ENCODE measurements around the gene AZI2. TPM values are rescaled to one million over a fixed set of nuclear protein-coding genes. Genes with fewer than 3 reads are reported as not detected.

The AZI2 gene
- total and polyA plus RNA-seq, 2 experiments from 2014 or later: 45.4 to 55.3 TPM

GRCh38 chr3:28326458-28326926 is 22.1 kb downstream of the AZI2 start:
- H3K79me2 ChIP-seq: no peaks in the 10 kb centered on the region
- H3K4me3 ChIP-seq: no peak overlapping the region
- no peaks in the 10 kb centered on the region for H3K27me3 ChIP-seq
- H3K9me3 ChIP-seq (ENCODE audit: low read depth): no peaks in the 10 kb centered on the region
- no peaks in the 10 kb centered on the region for H3K36me3 ChIP-seq (replicated peaks; ENCODE audit: insufficient read depth, low read depth)
- H4K20me1 ChIP-seq (ENCODE audit: insufficient read depth, poor library complexity, severe bottlenecking): no peaks in the 10 kb centered on the region
- H3K9me2 ChIP-seq (replicated peaks; ENCODE audit: insufficient read depth): no peaks in the 10 kb centered on the region
- H3K4me1 ChIP-seq (ENCODE audit: insufficient read depth): no peaks in the 10 kb centered on the region
- H3K27ac ChIP-seq: no peak overlapping the region
- WGBS (ENCODE audit: low lambda C conversion rate, missing lambda C conversion rate): 89% methylated on average over 2 of the region's 2 CpGs
- H2AFZ ChIP-seq: no peak overlapping the region
- DNase-seq (ENCODE audit: low spot score): no peak
- TF ChIP-seq EZH2 (IDR thresholded peaks at IDR 0.05; ENCODE audit: borderline replicate concordance) (no peak), CTCF (IDR thresholded peaks at IDR 0.05; ENCODE audit: poor library complexity) (no peak), EZH2phosphoT487 (IDR thresholded peaks at IDR 0.05; ENCODE audit: low read depth, severe bottlenecking, unreplicated experiment) (no peak)
- no peak overlapping the region for H3K4me2 ChIP-seq

GRCh38 chr3:28322464-28322863 is 26.2 kb downstream of the AZI2 start:
- Histone ChIP-seq H3K4me3 (no peak overlapping the region), H3K9me2 (replicated peaks; ENCODE audit: insufficient read depth) (no peaks in the 10 kb centered on the region), H3K4me2 (no peak overlapping the region), H3K9me3 (ENCODE audit: low read depth) (no peaks in the 10 kb centered on the region), H3K27ac (no peak overlapping the region), H3K27me3 (no peaks in the 10 kb centered on the region), H3K79me2 (no peaks in the 10 kb centered on the region), H3K4me1 (ENCODE audit: insufficient read depth) (no peaks in the 10 kb centered on the region), H3K36me3 (replicated peaks; ENCODE audit: insufficient read depth, low read depth) (no peaks in the 10 kb centered on the region), H2AFZ (no peak overlapping the region), H4K20me1 (ENCODE audit: insufficient read depth, poor library complexity, severe bottlenecking) (no peaks in the 10 kb centered on the region)
- no peak for DNase-seq (ENCODE audit: low spot score)
- 100% methylated on average over 1 of the region's 1 CpG for WGBS (ENCODE audit: low lambda C conversion rate, missing lambda C conversion rate)
- TF ChIP-seq EZH2phosphoT487 (IDR thresholded peaks at IDR 0.05; ENCODE audit: low read depth, severe bottlenecking, unreplicated experiment): no peak
- no peak for TF ChIP-seq EZH2 (IDR thresholded peaks at IDR 0.05; ENCODE audit: borderline replicate concordance)
- TF ChIP-seq CTCF (IDR thresholded peaks at IDR 0.05; ENCODE audit: poor library complexity): no peak

DNA sequence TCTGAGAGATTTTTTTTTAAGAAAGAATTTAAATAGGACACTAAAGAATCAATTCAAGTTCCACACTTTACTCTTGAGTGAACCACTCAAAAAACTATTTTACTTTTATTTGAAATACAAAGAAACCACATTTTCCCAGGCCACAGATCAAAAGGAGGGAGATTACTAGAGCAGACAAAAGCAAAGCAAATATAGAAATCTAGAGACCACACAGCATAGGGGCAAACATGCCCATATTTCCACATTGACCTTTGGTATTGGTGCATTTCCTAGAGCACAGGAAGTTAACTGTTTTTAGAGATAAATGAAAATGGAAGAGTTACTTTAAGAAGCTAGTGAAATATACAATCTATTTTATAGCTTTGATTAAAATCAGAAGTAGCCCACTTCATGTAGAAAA is 27.6 kb downstream of the AZI2 start:
- no peaks in the 10 kb centered on the region for H3K79me2 ChIP-seq
- no peaks in the 10 kb centered on the region for H3K27me3 ChIP-seq
- no peak overlapping the region for H3K27ac ChIP-seq
- no peaks in the 10 kb centered on the region for H3K9me2 ChIP-seq (replicated peaks; ENCODE audit: insufficient read depth)
- no peaks in the 10 kb centered on the region for H3K36me3 ChIP-seq (replicated peaks; ENCODE audit: insufficient read depth, low read depth)
- no peaks in the 10 kb centered on the region for H4K20me1 ChIP-seq (ENCODE audit: insufficient read depth, poor library complexity, severe bottlenecking)
- no peak for DNase-seq (ENCODE audit: low spot score)
- H3K4me3 ChIP-seq: no peak overlapping the region
- no peaks in the 10 kb centered on the region for H3K9me3 ChIP-seq (ENCODE audit: low read depth)
- no peaks in the 10 kb centered on the region for H3K4me1 ChIP-seq (ENCODE audit: insufficient read depth)
- H3K4me2 ChIP-seq: no peak overlapping the region
- TF ChIP-seq EZH2phosphoT487 (IDR thresholded peaks at IDR 0.05; ENCODE audit: low read depth, severe bottlenecking, unreplicated experiment) (no peak), CTCF (IDR thresholded peaks at IDR 0.05; ENCODE audit: poor library complexity) (no peak), EZH2 (IDR thresholded peaks at IDR 0.05; ENCODE audit: borderline replicate concordance) (no peak)
- H2AFZ ChIP-seq: no peak overlapping the region
